COLO829 (cell line): Measurements from ENCODE around the gene MAMDC2.
"Not testable (repeated sequence)": the region's sequence is repeated elsewhere in the genome, so short reads cannot be mapped to it uniquely, and the experiment has no call there.

Experiments used
- DNase-seq: peaks from one replicate; pipeline ENCODE4 v3.0.0; 2012; ENCODE audit warnings: low spot score

The MAMDC2 gene

DNA sequence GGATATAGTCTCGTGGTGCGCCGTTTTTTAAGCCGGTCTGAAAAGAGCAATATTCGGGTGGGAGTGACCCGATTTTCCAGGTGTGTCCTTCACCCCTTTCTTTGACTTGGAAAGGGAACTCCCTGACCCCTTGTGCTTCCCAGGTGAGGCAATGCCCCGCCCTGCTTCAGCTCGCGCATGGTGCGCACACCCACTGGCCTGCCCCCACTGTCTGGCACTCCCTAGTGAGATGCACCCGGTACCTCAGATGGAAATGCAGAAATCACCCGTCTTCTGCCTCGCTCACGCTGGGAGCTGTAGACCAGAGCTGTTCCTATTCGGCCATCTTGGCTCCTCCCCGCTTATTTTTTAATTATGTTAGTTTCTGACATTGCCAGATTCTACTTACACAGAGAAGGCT lies 161.1 kb downstream of the MAMDC2 start:
- not testable (repeated sequence) for DNase-seq

DNA sequence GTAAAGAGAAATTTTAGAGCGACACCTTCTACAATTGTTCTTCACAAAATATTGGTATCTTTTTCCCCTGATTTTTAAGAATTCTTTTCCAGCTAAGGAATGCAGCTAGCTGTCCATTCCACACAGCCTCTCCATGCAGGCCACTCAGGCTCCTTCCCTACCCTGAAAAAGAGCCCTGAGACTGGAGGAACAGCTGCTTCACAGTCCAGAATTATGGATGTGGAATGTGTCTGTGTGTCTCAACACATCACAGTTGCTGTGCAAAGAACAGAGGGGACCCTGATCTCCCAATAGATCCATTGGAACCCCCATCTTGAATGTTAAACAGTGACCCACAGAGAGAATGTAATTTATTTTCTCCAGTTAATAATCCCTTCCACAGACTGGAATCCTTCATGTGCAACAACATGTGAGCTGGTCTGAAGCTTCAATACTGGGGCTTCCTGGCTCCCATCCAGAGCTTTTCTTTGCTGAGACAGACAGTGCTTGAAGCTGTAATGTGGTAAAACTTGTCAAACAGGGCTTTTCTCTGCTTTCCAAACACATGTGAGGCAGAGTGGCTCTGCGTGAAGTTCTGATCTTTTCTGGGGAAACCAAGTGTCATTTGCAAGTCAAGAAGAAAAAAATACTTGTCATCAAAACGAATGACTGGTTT lies 161.8 kb downstream of the MAMDC2 start:
- no peak for DNase-seq

DNA sequence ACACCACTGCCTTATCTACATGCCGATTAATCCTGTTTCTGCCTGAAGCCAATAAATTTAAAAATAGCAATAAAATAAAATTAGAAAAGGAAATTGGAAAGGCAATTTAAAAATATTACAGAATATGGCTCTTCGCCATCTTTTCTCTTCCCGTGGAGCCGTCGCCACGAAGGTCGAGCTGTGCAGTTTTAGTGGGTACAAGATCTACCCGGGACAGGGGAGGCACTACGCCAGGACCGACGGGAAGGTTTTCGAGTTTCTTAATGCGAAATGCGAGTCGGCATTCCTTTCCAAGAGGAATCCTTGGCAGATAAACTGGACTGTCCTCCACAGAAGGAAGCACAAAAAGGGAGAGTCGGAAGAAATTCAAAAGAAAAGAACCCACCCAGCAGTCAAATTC lies 173.4 kb downstream of the MAMDC2 start:
- DNase-seq, result no peak

DNA sequence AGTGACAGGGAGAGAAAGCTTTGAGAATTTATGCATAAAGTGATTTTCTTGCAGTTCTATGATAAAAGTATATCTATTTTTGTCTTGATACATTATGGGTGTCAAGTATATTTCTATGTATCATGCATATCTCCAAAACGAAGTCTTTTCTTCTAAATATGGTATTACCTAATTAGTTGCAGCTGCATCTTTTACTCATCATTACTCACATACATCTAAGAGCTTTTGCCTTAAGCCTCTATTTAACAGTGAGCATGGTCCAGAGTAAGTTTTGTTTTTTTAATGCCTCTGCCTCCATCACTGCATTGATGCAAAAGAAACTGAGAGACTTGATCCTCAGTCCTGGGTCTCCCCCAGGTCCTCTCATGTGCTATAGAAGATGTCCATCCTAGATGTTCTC lies 175.1 kb downstream of the MAMDC2 start:
- DNase-seq, result no peak

DNA sequence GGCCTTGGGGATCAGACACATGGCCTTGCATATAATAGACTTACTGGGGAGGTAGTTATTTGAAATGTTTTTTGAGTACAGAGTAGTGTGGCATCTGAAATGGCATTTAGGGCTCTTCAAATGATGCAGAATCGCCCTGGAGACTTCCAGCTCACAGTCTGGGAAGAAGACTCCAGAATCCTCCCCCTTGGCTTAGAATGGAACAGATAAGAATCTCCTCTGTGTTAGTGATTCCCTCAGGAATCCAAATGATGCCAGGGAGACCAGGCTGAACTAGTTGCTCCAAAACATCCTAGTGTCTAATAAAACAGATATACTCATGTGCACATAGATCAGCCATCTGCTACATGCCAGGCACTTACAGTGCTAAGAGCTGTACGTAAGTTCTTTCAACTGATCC lies 176.6 kb downstream of the MAMDC2 start:
- no peak for DNase-seq

DNA sequence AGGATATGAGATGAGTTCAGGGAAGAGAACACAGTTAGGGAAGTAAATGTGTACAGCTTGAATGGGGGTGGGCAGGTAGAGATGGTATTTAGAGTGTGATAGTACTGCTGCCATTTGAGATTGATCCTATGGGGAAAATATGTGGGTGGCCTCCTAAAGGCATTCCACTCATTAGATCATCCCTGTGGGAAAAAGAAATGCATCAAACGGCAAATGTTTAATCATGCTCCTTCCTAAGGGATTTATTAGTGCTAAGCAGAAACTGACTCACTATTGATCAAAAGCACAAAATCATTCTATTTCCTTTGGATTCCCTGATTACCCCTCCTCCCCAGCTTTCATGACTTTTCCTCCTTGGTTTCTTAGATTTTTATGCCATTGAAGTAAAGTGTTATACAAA lies 178.7 kb downstream of the MAMDC2 start:
- no peak for DNase-seq

GRCh38 chr9:70228118-70228517 lies 184.5 kb downstream of the MAMDC2 start:
- DNase-seq, result no peak

GRCh38 chr9:70228611-70229010 lies 185.0 kb downstream of the MAMDC2 start:
- DNase-seq, result no peak

DNA sequence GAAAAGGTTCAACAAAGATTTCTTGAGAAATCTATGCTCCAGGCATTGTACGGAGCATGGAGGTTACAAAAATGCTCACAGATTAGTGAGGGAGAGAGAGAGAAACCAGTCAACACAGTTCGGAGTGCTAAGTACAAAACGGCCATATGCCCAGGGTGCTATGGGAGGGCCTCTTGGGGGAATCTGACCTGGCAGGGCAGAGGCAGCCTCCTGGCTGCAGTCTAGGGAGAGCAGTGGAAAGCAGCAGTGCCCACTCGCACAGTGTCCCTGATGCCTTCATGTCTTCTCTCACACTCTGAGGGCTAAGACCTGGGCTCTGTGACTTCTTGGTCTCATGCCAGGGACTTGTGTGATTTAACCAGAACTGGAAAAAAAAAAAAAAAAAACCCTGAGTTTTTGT lies 185.4 kb downstream of the MAMDC2 start:
- no peak for DNase-seq

DNA sequence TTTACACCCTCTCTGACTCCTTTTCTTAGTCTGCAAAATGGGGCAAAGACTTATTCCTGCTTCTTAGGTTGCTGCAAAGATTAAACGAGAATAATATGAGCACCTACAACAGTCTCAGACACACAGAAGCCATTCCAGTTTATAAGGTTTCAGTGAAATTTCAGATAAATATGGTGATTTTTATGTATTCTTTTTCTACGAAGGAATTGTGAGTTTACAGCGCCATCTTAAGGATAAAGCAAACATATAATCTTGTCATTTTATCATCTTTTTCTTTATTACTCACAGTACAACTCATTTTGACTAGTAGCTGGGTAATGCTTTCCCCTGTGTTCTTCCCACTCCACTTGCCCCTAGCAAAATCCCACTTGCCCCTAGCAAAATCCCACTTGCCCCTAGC lies 185.9 kb downstream of the MAMDC2 start:
- peak; percentile 47 for DNase-seq

DNA sequence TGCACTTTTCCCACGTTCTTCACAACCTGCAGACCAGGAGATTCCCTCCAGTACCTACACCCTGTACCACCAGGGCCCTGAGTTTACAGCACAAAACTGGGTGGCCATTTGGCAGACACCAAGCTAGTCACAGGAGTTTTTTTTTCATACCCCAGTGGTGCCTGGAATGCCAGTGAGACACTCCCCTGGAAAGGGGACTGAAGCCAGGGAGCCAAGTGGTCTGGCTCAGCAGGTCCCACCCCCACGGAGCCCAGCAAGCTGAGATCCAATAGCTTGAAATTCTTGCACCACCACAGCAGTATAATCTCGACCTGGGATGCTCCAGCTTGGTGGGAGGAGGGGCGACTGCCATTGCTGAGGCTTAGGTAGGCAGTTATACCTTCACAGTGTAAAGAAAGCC lies 188.8 kb downstream of the MAMDC2 start:
- DNase-seq, result no peak

GRCh38 chr9:70234208-70234607 lies 190.6 kb downstream of the MAMDC2 start:
- DNase-seq, result not testable (repeated sequence)

DNA sequence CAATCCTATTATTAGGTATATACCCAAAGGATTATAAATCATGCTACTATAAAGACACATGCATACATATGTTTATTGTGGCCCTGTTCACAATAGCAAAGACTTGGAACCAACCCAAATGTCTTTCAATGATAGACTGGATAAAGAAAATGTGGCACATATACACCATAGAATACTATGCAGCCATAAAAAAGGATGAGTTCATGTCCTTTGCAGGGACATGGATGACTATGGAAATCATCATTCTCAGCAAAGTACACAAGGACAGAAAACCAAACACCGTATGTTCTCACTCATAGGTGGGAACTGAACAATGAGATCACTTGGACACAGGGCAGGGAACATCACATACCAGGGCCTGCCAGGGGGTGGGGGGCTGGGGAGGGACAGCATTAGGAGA lies 202.3 kb downstream of the MAMDC2 start:
- not testable (repeated sequence) for DNase-seq

- DNase-seq, result no peak
These were observed 206.6 kb downstream of the MAMDC2 start for GRCh38 chr9:70250221-70250620.

DNA sequence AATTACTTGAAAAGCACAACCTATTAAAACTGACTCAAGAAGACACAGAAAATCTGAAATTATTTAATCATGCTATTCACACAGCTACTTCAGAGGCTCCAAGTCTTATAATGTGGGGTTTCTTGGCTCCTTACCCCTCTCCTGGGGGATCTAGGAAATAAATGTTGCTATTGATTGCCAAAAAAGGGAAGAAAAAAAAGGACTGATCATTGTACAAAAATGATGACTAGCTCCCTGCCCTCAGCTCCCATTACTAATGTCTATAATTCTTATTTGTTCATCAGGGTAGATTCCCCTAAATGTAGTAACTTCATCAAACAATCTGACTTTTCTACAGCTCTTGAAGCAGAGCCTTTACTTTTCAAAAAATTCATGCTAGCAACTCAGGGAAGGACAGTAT lies 211.8 kb downstream of the MAMDC2 start:
- DNase-seq, result no peak

DNA sequence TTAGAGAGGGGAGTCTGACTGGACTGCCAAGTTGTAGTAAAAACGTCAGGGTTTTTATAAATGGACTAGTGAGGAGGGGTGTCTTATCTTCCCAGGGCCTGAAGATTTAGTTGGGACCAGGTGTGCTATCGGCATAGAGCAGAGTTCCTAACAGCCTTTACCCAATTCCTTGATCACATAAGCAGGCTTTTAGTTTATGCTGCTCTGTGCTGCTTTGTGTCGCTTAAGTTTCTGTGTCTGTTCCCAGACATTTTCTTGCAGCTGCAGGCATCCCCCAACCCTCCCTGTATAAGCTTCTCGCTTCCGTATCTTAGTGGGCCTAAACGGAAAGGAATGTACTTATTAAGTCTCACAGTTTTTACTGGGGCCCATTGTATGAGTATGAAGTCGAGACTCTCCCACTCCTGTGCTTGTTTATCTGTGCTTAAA lies 212.5 kb downstream of the MAMDC2 start:
- no peak for DNase-seq

DNA sequence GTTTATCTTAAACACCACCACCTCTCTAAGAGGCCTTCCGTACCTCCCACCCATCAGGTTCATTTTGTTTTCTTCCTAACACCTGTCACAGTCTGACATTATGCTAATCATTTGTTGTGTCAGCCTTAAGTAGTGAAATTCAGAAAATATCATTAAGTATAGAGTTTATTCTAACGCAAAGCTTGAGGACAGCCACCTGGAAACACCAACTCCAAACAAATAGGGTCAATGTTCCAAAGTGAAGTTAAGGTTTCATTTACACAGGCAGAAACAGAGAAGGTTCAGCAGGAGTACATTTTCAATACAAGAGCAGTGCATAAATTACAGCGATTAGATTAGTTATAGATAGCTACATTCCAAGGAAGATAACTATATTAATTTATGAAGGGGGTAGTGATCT lies 213.9 kb downstream of the MAMDC2 start:
- no peak for DNase-seq

DNA sequence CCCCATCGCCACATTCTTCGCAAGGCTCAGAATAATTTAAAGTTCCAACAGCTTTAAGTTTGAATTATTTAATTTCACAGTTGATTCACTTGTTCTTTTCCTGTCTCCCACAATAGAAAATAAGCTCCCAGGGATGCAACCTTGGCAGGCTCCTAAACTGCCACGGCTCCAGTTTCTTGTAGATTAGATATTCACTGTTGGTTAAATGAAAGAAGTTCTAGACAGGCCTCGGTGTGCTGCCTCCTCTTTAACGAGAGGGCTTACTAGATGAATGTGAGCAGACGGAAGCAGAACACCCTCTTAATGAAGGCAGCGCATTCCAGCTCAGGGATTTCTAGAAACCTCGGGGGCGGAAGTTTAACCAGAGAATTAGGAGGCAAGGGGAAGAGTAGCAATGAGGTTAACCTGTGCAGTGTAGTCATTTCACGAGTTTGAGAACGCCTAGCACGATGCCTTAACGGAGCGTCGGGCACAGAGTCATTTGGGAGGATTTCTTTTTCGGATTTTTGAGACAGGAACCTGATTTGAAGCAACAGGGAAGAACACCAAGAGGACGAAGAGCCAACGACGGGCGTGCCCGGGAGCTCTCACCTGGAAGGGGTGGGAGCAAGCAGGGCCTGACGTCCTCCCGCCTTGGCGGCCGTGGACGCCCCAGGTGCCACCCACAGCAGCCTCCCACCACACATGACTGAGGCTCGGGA lies 214.5 kb downstream of the MAMDC2 start:
- DNase-seq, result peak; percentile 37

DNA sequence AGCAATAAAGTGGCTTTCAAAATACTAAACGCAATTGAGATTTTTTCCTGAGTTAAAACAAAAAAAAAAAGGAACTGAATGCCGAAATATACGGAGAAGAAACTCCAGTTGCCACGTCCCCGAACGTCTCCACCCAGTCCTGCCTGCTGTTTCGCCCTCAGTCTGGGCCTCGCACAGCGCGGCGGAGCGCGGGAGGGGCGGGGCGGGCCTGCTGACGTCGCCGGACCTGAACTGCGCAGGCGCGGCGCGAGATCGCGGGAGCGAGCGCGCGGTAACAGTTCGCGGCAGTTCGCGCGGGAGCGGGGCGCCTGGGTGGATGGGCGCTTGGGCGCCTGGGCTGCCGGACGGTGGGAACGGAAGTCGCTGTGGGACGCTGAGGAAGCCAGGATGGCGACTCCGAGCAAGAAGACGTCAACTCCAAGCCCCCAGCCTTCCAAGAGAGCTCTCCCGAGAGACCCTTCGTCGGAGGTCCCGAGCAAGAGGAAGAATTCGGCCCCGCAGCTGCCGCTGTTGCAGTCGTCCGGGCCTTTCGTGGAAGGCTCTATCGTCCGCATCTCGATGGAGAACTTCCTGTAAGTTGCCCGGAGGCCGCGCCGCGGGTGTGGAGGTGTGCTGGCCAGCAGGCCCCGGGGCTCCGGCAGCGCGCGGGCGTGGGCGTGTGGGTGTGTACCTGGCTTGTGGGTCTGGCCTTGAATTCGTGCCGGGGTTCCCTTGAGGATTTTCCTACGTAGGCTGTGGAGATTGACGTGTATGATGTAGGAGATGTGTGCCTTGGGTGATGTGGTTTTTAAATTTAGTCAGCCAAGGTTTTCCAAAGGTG lies 215.3 kb downstream of the MAMDC2 start, which contains the start of gene SMC5:
TSS of gene SMC5 (plus strand) at position 287 of the 820 bp plus-strand sequence. CDS start at position 388, 101 bp downstream.
- peak; percentile 87 for DNase-seq

- no peak for DNase-seq
These were observed 215.8 kb downstream of the MAMDC2 start for GRCh38 chr9:70259512-70259802.

GRCh38 chr9:70260007-70260443 lies 216.4 kb downstream of the MAMDC2 start:
- DNase-seq, result no peak

- no peak for DNase-seq
These were observed 217.0 kb downstream of the MAMDC2 start for GRCh38 chr9:70260606-70261005.
